B cell (primary cell): Measurements from ENCODE around the gene UTP25. TPM values are rescaled to one million over a fixed set of nuclear protein-coding genes. Genes with fewer than 3 reads are reported as not detected.

Experiments used
- ATAC-seq: fragments of 200-7000 bp; cut with Tn5 transposase; one replicate; pipeline ENCODE4 v1.10.0; 2021; ENCODE audit warnings: low read depth, mild to moderate bottlenecking, moderate number of reproducible peaks, moderate library complexity
- CTCF ChIA-PET: fragments of 350-600 bp; sonication (Branson Sonifier 250); formaldehyde crosslinking; loops from one replicate; lab custom pipeline; 2021; ENCODE audit warnings: antibody characterized with exemption, inconsistent platforms; lab: Charles Lee
- POLR2A ChIA-PET: fragments of 350-600 bp; sonication (Branson Sonifier 250); formaldehyde crosslinking; loops from one replicate; lab custom pipeline; 2021; ENCODE audit warnings: antibody characterized with exemption; lab: Charles Lee
- DNase-seq: peaks from one replicate; pipeline ENCODE4 v3.0.0; 2013
- H2AFZ ChIP-seq: 2 replicates; pipeline ENCODE4 v1.6.1; 2012; ENCODE audit warnings: mild to moderate bottlenecking, low read depth, low read length; ENCODE audit not compliant: insufficient read depth, poor library complexity, severe bottlenecking
- H3K27ac ChIP-seq, 2 donors: 1 replicate in 1 of 2; 2 replicates in 1 of 2; pipeline ENCODE4 v1.5.1; 2012 to 2013; ENCODE audit warnings: low read length in 2 of 2, mild to moderate bottlenecking in 2 of 2, moderate library complexity in 1 of 2
- H3K27me3 ChIP-seq, 4 experiments: fragments of 200-600 bp in 1 of 4; sonication (generic) in 1 of 4; replicated peaks in 1 of 4; 1 replicate in 2 of 4; 2 replicates in 2 of 4; pipeline versions ENCODE4 v1.6.1 to v1.7.0; 2013 to 2016; ENCODE audit warnings: low read length in 3 of 4, mild to moderate bottlenecking in 2 of 4, mixed read lengths in 1 of 4, moderate library complexity in 1 of 4; ENCODE audit not compliant: insufficient read depth in 4 of 4, control insufficient read depth in 3 of 4; ENCODE audit errors: control extremely low read depth in 1 of 4
- H3K36me3 ChIP-seq, 2 experiments: replicated peaks in 1 of 2; 1 replicate in 1 of 2; 2 replicates in 1 of 2; pipeline versions ENCODE4 v1.6.1 to v1.7.1; 2013; ENCODE audit warnings: low read length in 1 of 2; ENCODE audit not compliant: insufficient read depth in 2 of 2, control insufficient read depth in 1 of 2; ENCODE audit errors: control extremely low read depth in 1 of 2, extremely low read depth in 1 of 2
- H3K4me1 ChIP-seq, 2 donors: fragments of 200-600 bp in 1 of 2; sonication (generic) in 1 of 2; 1 replicate in 1 of 2; 2 replicates in 1 of 2; pipeline versions ENCODE4 v1.5.1 to v1.6.1; 2013 to 2017; ENCODE audit warnings: low read length in 2 of 2; ENCODE audit not compliant: control insufficient read depth in 2 of 2, insufficient read depth in 2 of 2
- H3K4me2 ChIP-seq: replicated peaks from 2 replicates; pipeline ENCODE3; 2012; ENCODE audit warnings: mild to moderate bottlenecking, low read depth, low read length; ENCODE audit not compliant: poor library complexity, severe bottlenecking
- H3K4me3 ChIP-seq, 5 experiments: fragments of 200-600 bp in 1 of 5; sonication (generic) in 1 of 5; 1 replicate in 3 of 5; 2 replicates in 2 of 5; pipeline versions ENCODE4 v1.5.1 to v1.7.0; 2011 to 2016; ENCODE audit warnings: low read length in 4 of 5, mild to moderate bottlenecking in 4 of 5, low read depth in 2 of 5, control low read depth in 1 of 5, moderate library complexity in 1 of 5; ENCODE audit not compliant: insufficient read depth in 1 of 5; ENCODE audit errors: control extremely low read depth in 1 of 5, extremely low read depth in 1 of 5
- H3K79me2 ChIP-seq: fragments of 200-600 bp; sonication (generic); one replicate; pipeline ENCODE4 v1.6.0; 2016; ENCODE audit warnings: low read length; ENCODE audit not compliant: control insufficient read depth, insufficient read depth
- H3K9ac ChIP-seq: fragments of 200-600 bp; sonication (generic); 2 replicates; pipeline ENCODE4 v1.6.1; 2017; ENCODE audit warnings: mild to moderate bottlenecking, low read length, moderate library complexity
- H3K9me3 ChIP-seq, 3 donors: one replicate each; pipeline versions ENCODE4 v1.6.1 to v1.7.1; 2013; ENCODE audit warnings: low read length in 2 of 3; ENCODE audit not compliant: control insufficient read depth in 2 of 3, insufficient read depth in 1 of 3; ENCODE audit errors: control extremely low read depth in 1 of 3
- H4K20me1 ChIP-seq: 2 replicates; pipeline ENCODE4 v1.6.0; 2012; ENCODE audit warnings: mild to moderate bottlenecking, low read length; ENCODE audit not compliant: insufficient read depth, control insufficient read depth, poor library complexity, severe bottlenecking
- H3K27ac Mint-ChIP-seq: one replicate; pipeline ENCODE4 v1.8.0; 2021; ENCODE audit warnings: mixed read lengths
- H3K27me3 Mint-ChIP-seq: one replicate; pipeline ENCODE4 v1.8.0; 2021; ENCODE audit warnings: mixed read lengths
- H3K4me1 Mint-ChIP-seq: one replicate; pipeline ENCODE4 v1.8.0; 2021; ENCODE audit warnings: mixed read lengths
- H3K4me3 Mint-ChIP-seq: one replicate; pipeline ENCODE4 v1.8.0; 2021; ENCODE audit warnings: mixed read lengths
- H3K9me3 Mint-ChIP-seq: one replicate; pipeline ENCODE4 v1.8.0; 2022; ENCODE audit warnings: mixed read lengths; ENCODE audit not compliant: insufficient read depth
- EZH2 ChIP-seq: IDR thresholded peaks from 2 replicates; pipeline ENCODE4 v1.6.1; 2012; ENCODE audit warnings: borderline replicate concordance, low read depth, mild to moderate bottlenecking, moderate library complexity, low read length; ENCODE audit not compliant: insufficient read depth, poor library complexity, severe bottlenecking
- WGBS: methylation state at CpG from one replicate; pipeline ENCODE4 v1.1.5; 2013; ENCODE audit warnings: missing lambda C conversion rate; ENCODE audit not compliant: insufficient coverage; 5-methylcytosine and 5-hydroxymethylcytosine counted together
- intact Hi-C: fragments of 100-400 bp; cut with micrococcal nuclease; formaldehyde crosslinking; loops from one replicate; pipeline ENCODE4 v1.10.0; 2022
- polyA plus RNA-seq: library from polyadenylated mRNA; depleted of rRNA; stranded (reverse); fragments of >200 nt; gene quantifications from 2 replicates; pipeline ENCODE4 v1.2.3, GENCODE V29; 2012
- total RNA-seq, 2 donors: library from RNA; stranded (reverse); fragments of 120-200 nt in 1 of 2; gene quantifications; 1 replicate in 1 of 2; 2 replicates in 1 of 2; pipeline versions ENCODE4 v1.2.3 to v1.2.4, GENCODE V29; 2013 to 2022
- TF ChIP-seq, protein P1 (sequence below): fragments of 200-600 bp; IDR thresholded peaks from one replicate; pipeline ENCODE4 v1.8.0; 2022; ENCODE audit warnings: antibody characterized with exemption, mild to moderate bottlenecking

Gene UTP25
- total and polyA plus RNA-seq, 2 donors (not counting 1 experiment from before 2014, with no cell fraction given) = 6.2 to 16.6 TPM

DNA sequence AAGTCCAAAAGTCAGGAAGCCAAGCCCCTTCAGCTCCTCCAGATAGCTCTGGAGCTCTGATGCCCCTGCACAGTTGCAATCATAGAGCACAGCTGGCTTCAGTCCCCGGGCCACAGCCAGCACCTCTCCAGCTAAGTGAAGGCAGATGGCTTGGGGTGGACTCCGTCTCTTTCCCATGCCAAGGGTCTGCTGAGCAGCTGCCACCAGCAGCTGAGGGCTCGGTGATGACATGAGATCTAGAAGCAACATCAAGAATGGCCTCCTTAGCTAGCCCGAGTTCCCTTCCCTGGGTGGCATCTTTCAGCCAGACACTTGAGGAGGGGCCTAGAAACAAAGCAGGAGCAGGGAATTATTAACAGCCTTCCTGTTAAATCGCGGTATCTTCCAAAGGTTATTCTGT, 44.4 kb upstream of the UTP25 start:
- CTCF ChIA-PET = interaction anchor here (0.7 to 5.0 kb wide), 6 partner anchors 8 to 44 kb away, joined by 3 to 20 read pairs (median 6); partner anchors contain the start of gene UTP25
- peak overlapping the region; percentile 95 for H3K27ac Mint-ChIP-seq
- H3K79me2 ChIP-seq = peaks cover 4% of the 10 kb centered on the region
- intact Hi-C loops = no loop called here
- H3K4me1 Mint-ChIP-seq = peaks cover 25% of the 10 kb centered on the region
- 89% methylated on average over 6 of the region's 6 CpGs for WGBS
- no peak overlapping the region for H3K4me3 ChIP-seq
- POLR2A ChIA-PET = interaction anchor here (2.0 kb wide), 1 partner anchor 9 kb away, joined by 12 read pairs; no protein-coding TSS in a partner anchor
- H3K9me3 Mint-ChIP-seq = peaks cover 2% of the 10 kb centered on the region
- DNase-seq (no peak), ATAC-seq (no peak)
- H3K4me1 ChIP-seq = peaks cover 14 to 20% of the 10 kb centered on the region in 2 donors
- H3K4me3 Mint-ChIP-seq = peak overlapping the region; percentile 92
- peak overlapping the region in 1 of 2 donors; percentile 90 for H3K27ac ChIP-seq
- H3K27me3 ChIP-seq = peaks cover 0 to 8% (median 0%) of the 10 kb centered on the region in 4 experiments
- H2AFZ ChIP-seq = no peak overlapping the region
- TF ChIP-seq, protein P1, sequence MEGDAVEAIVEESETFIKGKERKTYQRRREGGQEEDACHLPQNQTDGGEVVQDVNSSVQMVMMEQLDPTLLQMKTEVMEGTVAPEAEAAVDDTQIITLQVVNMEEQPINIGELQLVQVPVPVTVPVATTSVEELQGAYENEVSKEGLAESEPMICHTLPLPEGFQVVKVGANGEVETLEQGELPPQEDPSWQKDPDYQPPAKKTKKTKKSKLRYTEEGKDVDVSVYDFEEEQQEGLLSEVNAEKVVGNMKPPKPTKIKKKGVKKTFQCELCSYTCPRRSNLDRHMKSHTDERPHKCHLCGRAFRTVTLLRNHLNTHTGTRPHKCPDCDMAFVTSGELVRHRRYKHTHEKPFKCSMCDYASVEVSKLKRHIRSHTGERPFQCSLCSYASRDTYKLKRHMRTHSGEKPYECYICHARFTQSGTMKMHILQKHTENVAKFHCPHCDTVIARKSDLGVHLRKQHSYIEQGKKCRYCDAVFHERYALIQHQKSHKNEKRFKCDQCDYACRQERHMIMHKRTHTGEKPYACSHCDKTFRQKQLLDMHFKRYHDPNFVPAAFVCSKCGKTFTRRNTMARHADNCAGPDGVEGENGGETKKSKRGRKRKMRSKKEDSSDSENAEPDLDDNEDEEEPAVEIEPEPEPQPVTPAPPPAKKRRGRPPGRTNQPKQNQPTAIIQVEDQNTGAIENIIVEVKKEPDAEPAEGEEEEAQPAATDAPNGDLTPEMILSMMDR = no peak
- TF ChIP-seq EZH2 = no peak
- H3K36me3 ChIP-seq = peaks cover 2 to 43% of the 10 kb centered on the region in 2 experiments
- H4K20me1 ChIP-seq = no peaks in the 10 kb centered on the region
- peaks cover 4% of the 10 kb centered on the region for H3K27me3 Mint-ChIP-seq
- peak overlapping the region; percentile 82 for H3K4me2 ChIP-seq
- no peak overlapping the region for H3K9ac ChIP-seq
- peaks cover 0 to 3% (median 0%) of the 10 kb centered on the region in 3 donors for H3K9me3 ChIP-seq
